Measurements from ENCODE around the gene RNASE8.
A peak's percentile ranks its signal among the peaks of the same experiment; 100 is the strongest.

RNASE8 gene

DNA sequence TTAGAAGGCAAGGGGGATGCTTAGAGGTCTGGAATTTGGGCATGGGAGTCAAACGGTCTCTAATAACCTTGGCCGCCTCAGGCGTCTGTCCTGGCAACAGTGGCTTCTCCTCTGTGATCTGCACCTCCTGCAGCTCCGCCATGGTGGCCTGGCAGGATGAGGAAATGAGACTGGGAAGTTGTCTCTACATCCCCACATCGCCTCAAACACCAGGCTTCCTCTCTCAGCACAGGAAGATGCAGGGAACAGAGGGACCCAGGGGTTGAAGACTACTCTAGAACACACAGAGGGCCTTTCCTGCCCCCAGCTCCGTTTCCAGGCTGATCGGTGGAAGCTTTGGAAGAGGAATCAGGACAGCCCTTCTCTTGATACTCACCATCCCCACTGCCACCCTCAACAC is 34.4 kb upstream of the RNASE8 start:
- no peak overlapping the region for H3K4me2 ChIP-seq
- H3K4me3 ChIP-seq (IDR thresholded peaks at IDR 0.05; ENCODE audit: insufficient read depth, low read depth, low read length): no peak overlapping the region
- no peak overlapping the region for H2AFZ ChIP-seq (ENCODE audit: low read depth)
- H3K27ac ChIP-seq: no peak overlapping the region
- H3K36me3 ChIP-seq (ENCODE audit: insufficient read depth): no peaks in the 10 kb centered on the region
- no peaks in the 10 kb centered on the region for H3K79me2 ChIP-seq (ENCODE audit: insufficient read depth, low read depth)
- H3K9ac ChIP-seq: no peak overlapping the region
- no peaks in the 10 kb centered on the region for H3K27me3 ChIP-seq (ENCODE audit: insufficient read depth, low read depth)
- H4K20me1 ChIP-seq (ENCODE audit: insufficient read depth): no peaks in the 10 kb centered on the region
- TF ChIP-seq, protein P1, sequence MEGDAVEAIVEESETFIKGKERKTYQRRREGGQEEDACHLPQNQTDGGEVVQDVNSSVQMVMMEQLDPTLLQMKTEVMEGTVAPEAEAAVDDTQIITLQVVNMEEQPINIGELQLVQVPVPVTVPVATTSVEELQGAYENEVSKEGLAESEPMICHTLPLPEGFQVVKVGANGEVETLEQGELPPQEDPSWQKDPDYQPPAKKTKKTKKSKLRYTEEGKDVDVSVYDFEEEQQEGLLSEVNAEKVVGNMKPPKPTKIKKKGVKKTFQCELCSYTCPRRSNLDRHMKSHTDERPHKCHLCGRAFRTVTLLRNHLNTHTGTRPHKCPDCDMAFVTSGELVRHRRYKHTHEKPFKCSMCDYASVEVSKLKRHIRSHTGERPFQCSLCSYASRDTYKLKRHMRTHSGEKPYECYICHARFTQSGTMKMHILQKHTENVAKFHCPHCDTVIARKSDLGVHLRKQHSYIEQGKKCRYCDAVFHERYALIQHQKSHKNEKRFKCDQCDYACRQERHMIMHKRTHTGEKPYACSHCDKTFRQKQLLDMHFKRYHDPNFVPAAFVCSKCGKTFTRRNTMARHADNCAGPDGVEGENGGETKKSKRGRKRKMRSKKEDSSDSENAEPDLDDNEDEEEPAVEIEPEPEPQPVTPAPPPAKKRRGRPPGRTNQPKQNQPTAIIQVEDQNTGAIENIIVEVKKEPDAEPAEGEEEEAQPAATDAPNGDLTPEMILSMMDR (conservative IDR thresholded peaks at IDR 0.05; ENCODE audit: low read depth, low read length): no peak
- H3K4me1 ChIP-seq (ENCODE audit: low read depth, poor library complexity, severe bottlenecking): no peaks in the 10 kb centered on the region

DNA sequence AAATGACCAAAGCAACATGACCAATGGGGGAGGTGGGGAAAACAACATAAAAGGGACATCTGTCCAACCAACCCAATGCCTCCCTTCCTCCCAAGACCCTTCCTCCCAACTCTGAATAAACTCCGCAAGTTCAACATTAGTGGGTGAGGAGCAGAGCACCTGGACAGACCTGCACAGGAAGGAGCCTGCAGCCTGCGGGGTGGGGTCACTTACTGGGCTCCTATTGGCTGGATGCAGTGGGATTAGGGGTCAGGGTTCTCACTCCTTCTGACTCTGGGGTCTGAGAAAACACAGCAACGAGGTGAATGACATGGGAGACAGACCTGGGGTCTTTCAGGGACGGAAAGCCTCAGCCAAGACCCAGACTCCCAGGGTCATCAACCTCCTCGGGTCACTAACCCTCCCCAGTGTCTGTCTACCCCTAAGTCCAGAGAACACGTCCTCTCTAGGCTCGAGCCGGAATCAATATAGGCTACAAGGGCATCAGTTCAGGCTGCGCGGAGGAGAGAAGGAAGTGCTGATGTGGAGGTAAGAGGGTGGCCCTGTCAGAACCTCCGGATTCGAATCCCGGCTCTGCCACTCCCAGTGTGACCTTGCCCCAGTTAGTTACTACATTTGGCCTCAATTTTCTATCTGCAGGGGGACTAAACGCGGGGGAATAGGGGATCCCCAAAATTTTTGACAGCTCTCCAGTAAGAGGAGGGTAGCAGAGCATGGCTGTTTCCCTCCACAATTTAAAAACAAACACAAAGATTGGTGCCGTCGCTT is 33.6 kb upstream of the RNASE8 start:
- Histone ChIP-seq H3K4me2 (peak overlapping the region; percentile 54), H3K4me1 (ENCODE audit: low read depth, poor library complexity, severe bottlenecking) (no peaks in the 10 kb centered on the region), H4K20me1 (ENCODE audit: insufficient read depth) (no peaks in the 10 kb centered on the region), H3K36me3 (ENCODE audit: insufficient read depth) (no peaks in the 10 kb centered on the region), H3K9ac (peak overlapping the region; percentile 64; the same call in 1 of the 2 replicates), H2AFZ (ENCODE audit: low read depth) (peak overlapping the region; percentile 69), H3K27ac (no peak overlapping the region), H3K79me2 (ENCODE audit: insufficient read depth, low read depth) (no peaks in the 10 kb centered on the region), H3K27me3 (ENCODE audit: insufficient read depth, low read depth) (no peaks in the 10 kb centered on the region), H3K4me3 (IDR thresholded peaks at IDR 0.05; ENCODE audit: insufficient read depth, low read depth, low read length) (no peak overlapping the region)
- TF ChIP-seq, protein P1 (conservative IDR thresholded peaks at IDR 0.05; ENCODE audit: low read depth, low read length): no peak

DNA sequence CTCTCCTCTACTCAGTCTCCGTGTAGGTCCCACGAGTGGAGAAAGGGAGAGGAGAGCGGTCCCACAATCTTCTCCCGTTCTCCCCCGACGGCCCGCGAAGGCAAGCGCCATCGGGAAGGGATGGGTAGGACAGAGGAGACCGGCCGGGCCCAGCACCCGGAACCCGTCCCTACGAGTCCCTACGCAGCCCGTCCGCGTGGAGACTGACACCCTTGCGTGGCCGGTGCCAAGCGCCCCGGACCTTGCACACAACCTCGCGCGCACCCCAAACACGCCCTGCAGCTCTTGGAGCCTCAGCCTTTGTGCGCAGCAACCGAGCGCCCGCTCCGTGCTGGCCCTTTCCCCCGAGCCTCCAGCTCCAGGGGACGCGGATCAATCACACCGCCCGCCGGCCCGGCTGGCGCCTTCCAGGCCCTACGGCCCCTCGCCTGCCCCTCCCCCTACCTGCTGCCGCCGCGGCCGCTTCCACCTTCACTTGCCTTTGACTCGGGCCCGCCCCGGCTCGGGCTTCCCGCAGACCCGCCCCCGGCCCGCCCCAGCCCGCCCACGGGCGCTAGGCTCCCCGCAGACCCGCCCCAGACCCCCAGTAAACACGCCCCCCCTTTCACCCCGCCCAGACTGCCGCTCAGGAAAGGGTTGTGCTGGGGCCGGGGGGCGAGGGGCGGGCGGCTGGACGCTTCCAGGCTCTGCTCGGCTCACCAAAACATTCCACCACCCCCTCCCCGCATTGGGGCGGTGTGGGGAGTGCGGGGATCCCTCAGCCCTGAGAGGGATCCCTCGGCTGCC is 32.8 kb upstream of the RNASE8 start, which contains the start of gene NDRG2:
NDRG2 (minus strand) TSS at position 477 of the 786 bp plus-strand sequence. CDS start 1,746 bp downstream, outside the sequence.
- peak within 1 kb of the TSS; percentile 64; the same call in 1 of the 2 replicates for H3K9ac ChIP-seq
- H3K27ac ChIP-seq: no peak within 1 kb of the TSS
- TF ChIP-seq, protein P1 (conservative IDR thresholded peaks at IDR 0.05; ENCODE audit: low read depth, low read length): no peak
- no peak within 1 kb of the TSS for H3K4me3 ChIP-seq (IDR thresholded peaks at IDR 0.05; ENCODE audit: insufficient read depth, low read depth, low read length)
- H4K20me1 ChIP-seq (ENCODE audit: insufficient read depth): no peaks in the 10 kb centered on the region
- H3K79me2 ChIP-seq (ENCODE audit: insufficient read depth, low read depth): no peaks in the 10 kb centered on the region
- peak within 1 kb of the TSS; percentile 69 for H2AFZ ChIP-seq (ENCODE audit: low read depth)
- no peaks in the 10 kb centered on the region for H3K27me3 ChIP-seq (ENCODE audit: insufficient read depth, low read depth)
- no peaks in the 10 kb centered on the region for H3K36me3 ChIP-seq (ENCODE audit: insufficient read depth)
- H3K4me1 ChIP-seq (ENCODE audit: low read depth, poor library complexity, severe bottlenecking): no peaks in the 10 kb centered on the region
- H3K4me2 ChIP-seq: peak within 1 kb of the TSS; percentile 54

DNA sequence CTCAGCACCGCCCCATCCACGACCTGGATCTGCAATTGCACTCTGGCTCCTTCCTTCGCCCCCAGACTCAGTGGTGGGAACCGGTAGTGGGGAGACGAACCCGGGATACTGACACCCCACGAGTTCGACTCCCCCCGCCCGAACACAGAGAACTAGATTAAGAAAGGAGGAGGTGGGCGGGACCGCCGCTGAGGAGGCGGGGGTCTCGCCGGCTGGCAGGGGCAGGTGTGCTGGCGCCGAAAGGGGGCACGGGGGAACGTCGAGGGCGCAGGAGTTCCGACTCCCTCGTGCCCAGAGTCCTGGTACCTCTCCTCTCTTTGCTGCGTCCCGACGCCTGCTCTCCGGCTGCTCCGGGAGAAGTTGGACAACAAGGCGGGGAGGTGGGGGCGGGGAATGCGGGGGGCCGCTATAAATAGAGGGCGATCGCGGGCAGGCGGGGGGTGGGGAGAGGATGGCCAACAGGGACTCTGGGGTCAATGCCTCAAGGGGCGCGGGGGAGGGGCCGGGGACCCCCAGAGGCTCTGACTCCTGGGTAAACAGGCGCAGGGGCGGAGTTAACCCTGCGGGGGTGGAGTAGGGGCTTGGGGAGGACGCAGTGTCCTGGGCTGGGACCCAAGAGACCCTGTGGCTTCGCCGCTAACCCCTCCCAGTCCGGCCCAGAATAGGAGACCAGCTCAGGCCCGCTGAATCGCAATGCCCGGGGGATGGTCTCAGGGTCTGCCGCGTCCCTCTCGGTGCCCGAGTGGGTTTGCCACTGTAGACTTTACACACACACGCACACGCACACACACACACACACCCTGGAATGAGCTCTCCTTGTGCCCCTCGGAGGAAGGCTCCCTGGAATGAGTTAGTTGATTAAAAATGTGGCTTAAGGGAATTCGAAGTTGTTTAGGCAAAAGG is 32.0 kb upstream of the RNASE8 start:
- no peak overlapping the region for H3K4me3 ChIP-seq (IDR thresholded peaks at IDR 0.05; ENCODE audit: insufficient read depth, low read depth, low read length)
- H3K9ac ChIP-seq: no peak overlapping the region; the same call in 1 of the 2 replicates
- H3K79me2 ChIP-seq (ENCODE audit: insufficient read depth, low read depth): no peaks in the 10 kb centered on the region
- no peaks in the 10 kb centered on the region for H3K4me1 ChIP-seq (ENCODE audit: low read depth, poor library complexity, severe bottlenecking)
- H3K27me3 ChIP-seq (ENCODE audit: insufficient read depth, low read depth): no peaks in the 10 kb centered on the region
- no peaks in the 10 kb centered on the region for H4K20me1 ChIP-seq (ENCODE audit: insufficient read depth)
- H3K4me2 ChIP-seq: no peak overlapping the region
- no peaks in the 10 kb centered on the region for H3K36me3 ChIP-seq (ENCODE audit: insufficient read depth)
- H3K27ac ChIP-seq: no peak overlapping the region
- TF ChIP-seq, protein P1 (conservative IDR thresholded peaks at IDR 0.05; ENCODE audit: low read depth, low read length): no peak
- peak overlapping the region; percentile 69 for H2AFZ ChIP-seq (ENCODE audit: low read depth)
